GM06990 (cell line): Measurements from ENCODE around the gene WDR82.
A peak's percentile ranks its signal among the peaks of the same experiment; 100 is the strongest.

Experiments used
- DNase-seq: peaks from one replicate; pipeline ENCODE4 v3.0.0-alpha.2; 2011; ENCODE audit not compliant: insufficient read length; ENCODE audit errors: extremely low read depth
- H3K27me3 ChIP-seq: replicated peaks from 2 replicates; pipeline ENCODE4 v1.6.0; 2011; ENCODE audit warnings: low read length; ENCODE audit not compliant: control insufficient read depth, insufficient read depth
- H3K36me3 ChIP-seq: 2 replicates; pipeline ENCODE4 v1.5.1; 2011; ENCODE audit warnings: low read length; ENCODE audit not compliant: control insufficient read depth, insufficient read depth
- H3K4me3 ChIP-seq: replicated peaks from 2 replicates; pipeline ENCODE4 v1.5.1; 2011; ENCODE audit warnings: low read depth, mild to moderate bottlenecking, control low read depth, low read length
- TF ChIP-seq, protein P1 (sequence below): IDR thresholded peaks from 2 replicates; pipeline ENCODE4 v1.5.1; 2011; ENCODE audit warnings: low read length, control low read depth, mild to moderate bottlenecking, inconsistent platforms; ENCODE audit not compliant: insufficient read depth, poor library complexity, severe bottlenecking

WDR82 gene

DNA sequence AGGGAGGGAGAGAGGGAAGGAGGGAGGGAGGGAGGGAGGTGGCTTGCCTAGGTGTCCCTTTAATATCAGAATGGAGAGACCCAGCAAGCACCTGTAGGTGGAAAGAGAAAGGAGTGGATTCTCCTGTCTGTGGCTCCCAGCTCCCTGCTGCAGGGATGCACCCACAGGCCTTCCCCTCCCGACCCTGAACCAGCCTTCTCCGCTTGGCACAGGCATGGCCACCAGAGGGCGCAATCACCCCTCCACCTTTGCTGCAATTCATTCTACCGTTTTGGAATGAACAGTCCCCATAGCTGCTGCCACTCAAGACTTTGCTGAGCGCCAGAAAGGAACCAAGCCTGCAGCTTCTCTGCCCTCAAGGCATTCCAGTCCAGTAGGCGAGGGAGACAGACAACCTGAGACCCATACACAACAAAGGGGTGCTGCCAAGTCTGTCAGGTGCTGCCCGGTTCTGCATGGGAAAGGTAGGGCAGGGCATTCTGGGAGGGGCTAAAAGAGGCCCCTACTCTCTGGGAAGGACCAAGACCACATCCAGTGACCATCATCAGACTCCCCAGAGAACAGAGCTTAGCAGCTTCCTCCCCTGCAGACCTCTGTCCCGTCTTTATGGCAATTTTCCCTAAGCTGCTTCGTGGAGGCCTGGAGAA is 57.9 kb downstream of the WDR82 start:
- Histone ChIP-seq H3K36me3 (peaks cover 8% of the 10 kb centered on the region), H3K4me3 (no peak overlapping the region), H3K27me3 (no peaks in the 10 kb centered on the region)
- DNase-seq: peak; percentile 54
- TF ChIP-seq, protein P1, sequence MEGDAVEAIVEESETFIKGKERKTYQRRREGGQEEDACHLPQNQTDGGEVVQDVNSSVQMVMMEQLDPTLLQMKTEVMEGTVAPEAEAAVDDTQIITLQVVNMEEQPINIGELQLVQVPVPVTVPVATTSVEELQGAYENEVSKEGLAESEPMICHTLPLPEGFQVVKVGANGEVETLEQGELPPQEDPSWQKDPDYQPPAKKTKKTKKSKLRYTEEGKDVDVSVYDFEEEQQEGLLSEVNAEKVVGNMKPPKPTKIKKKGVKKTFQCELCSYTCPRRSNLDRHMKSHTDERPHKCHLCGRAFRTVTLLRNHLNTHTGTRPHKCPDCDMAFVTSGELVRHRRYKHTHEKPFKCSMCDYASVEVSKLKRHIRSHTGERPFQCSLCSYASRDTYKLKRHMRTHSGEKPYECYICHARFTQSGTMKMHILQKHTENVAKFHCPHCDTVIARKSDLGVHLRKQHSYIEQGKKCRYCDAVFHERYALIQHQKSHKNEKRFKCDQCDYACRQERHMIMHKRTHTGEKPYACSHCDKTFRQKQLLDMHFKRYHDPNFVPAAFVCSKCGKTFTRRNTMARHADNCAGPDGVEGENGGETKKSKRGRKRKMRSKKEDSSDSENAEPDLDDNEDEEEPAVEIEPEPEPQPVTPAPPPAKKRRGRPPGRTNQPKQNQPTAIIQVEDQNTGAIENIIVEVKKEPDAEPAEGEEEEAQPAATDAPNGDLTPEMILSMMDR: peak; percentile 96

DNA sequence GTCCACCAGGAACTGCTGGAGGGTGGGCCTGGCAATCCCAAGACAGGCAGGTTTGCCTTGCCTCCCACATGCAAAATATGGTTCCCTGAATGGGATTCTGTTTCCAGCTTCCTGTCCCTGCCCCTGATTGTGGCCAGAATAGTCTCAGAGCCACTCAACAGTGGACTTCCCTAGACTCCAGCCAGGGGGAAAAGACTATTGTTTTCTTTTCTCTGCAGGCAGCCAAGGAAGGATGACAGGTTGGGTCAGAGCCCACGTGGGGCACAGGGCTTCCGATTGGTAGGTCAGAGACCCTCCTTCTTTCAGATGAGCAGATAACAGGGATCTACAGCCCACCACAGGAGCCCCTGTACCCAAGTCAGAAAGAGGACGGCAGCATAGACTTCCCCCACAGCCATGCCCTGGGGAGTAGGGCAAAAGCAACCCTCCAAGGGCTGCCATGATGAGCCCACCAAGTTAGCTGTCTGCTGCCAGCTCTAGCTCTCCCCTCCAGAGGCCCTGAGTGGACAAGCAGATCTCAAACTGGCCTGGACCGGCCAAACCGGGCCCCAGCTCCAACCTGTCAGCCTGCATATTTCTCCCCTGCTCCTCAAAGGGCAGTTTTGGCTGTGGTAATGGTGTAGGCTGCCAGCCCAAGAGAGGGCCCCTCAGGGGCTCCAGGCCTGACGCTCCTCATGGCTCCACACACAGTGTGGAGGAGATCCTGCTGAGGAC is 59.4 kb downstream of the WDR82 start:
- H3K36me3 ChIP-seq: peaks cover 17% of the 10 kb centered on the region
- H3K27me3 ChIP-seq: no peaks in the 10 kb centered on the region
- TF ChIP-seq, protein P1: no peak
- no peak for DNase-seq
- H3K4me3 ChIP-seq: no peak overlapping the region

DNA sequence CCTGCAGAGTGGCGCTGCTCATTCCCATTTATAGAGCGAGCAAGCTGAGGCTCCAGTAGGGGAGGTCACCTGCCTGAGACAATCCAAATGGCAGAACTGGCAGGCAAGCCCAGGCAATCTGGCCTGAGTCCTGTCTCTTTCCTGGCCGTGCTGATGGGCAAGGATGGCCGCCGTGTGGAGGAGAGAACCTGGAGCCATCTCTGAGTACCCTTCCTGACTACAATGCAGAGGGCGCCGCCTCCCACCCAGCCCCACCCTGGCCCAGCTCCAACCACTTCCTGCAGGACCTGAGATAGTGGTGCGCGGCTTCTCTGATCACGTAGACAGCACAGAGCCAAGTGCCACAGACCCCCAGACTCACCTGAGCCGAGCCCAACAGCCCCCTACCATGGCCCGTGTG is 60.0 kb downstream of the WDR82 start:
- DNase-seq: no peak
- TF ChIP-seq, protein P1: no peak
- Histone ChIP-seq H3K36me3 (peaks cover 17% of the 10 kb centered on the region), H3K27me3 (no peaks in the 10 kb centered on the region), H3K4me3 (no peak overlapping the region)

DNA sequence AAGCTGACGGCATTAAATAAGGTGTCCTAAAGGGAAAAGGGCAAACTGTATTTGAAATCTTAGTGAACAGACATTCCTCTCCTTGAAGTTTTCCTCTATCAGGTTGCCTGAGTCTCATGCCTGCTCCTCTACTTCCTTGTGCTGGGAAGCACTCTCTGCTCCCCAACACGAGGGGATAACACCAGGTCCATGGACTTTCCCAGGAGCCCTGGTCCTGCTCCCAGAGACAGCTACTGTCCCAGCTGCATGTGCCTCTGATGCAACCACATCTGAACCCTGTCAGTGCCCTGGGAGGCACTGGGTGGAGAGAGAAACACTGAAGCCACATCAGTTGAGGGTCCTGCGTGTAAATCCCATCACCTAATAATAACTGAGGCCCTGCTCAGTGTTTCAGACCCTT is 60.4 kb downstream of the WDR82 start:
- TF ChIP-seq, protein P1: no peak
- no peaks in the 10 kb centered on the region for H3K27me3 ChIP-seq
- DNase-seq: no peak
- H3K4me3 ChIP-seq: no peak overlapping the region
- peaks cover 17% of the 10 kb centered on the region for H3K36me3 ChIP-seq

- Histone ChIP-seq H3K27me3 (no peaks in the 10 kb centered on the region), H3K36me3 (peaks cover 19% of the 10 kb centered on the region), H3K4me3 (no peak overlapping the region)
- TF ChIP-seq, protein P1: no peak
- DNase-seq: no peak
Observed at GRCh38 chr3:52217409-52217805, 61.0 kb downstream of the WDR82 start.
